GM19025 (cell line): Measurements from ENCODE around the gene PIGH.
"Not testable (repeated sequence)": the region's sequence is repeated elsewhere in the genome, so short reads cannot be mapped to it uniquely, and the experiment has no call there.

Experiments used
- ATAC-seq: cut with Tn5 transposase; IDR thresholded peaks from one replicate; pipeline ENCODE4 v1.9.1; 2021; ENCODE audit warnings: mild to moderate bottlenecking, low read depth, moderate library complexity; ENCODE audit not compliant: unreplicated experiment

Gene PIGH

DNA sequence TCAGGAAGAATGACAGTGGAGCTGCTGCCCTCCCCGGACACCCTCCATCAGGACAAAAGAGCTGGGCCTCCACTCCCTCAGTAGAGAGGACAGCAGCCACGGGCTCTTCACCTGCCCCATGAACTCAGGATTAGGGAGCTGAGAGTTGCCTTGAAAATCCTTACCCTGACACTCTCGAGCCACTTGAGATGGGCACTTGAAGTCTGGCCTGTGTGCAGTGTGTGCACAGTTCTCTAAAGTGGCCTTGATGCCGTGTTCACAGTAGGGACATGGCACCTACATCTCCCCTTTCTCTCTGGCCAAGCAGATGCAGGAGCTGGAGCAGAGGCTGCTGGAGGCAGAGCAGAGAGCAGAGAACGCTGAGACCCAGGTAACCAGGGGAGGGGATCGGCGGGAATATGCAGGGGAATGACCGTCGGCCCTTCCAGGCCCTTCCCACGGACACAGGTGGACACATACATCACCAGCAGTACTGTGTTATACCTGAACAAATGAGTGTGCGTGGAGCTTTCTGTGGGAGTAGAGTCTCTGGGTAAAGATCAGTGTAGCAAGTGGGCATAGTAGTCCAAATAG, 44.5 kb downstream of the PIGH start:
- ATAC-seq: no peak

- no peak for ATAC-seq
These were observed 45.7 kb downstream of the PIGH start for GRCh38 chr14:67554341-67554740.

- no peak for ATAC-seq
These were observed 46.5 kb downstream of the PIGH start for GRCh38 chr14:67553547-67553946.

DNA sequence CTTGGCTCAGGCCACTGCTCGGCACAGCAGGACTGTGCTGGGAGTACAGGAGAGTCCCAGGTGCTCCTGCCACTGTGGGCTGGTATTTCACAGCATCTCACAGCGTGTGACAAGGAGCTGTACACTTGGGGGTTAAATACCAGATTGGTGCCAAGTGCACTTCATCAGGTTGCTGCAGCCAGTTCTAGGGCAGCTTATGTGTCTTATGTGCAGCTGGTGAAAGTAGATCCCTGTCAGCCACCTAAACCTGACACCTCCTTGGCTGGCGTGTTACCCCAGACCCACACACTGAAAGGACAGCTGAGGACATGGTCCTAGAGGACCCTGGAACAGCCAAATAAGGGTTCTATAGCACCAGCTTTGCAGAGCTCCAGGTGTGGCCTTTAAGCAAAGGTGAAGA, 48.1 kb downstream of the PIGH start:
- ATAC-seq: no peak

GRCh38 chr14:67551123-67551522, 48.9 kb downstream of the PIGH start:
- no peak for ATAC-seq

- ATAC-seq: no peak
These were observed 50.3 kb downstream of the PIGH start for GRCh38 chr14:67549734-67550133.

GRCh38 chr14:67547224-67547780, 52.8 kb downstream of the PIGH start:
- ATAC-seq: no peak

DNA sequence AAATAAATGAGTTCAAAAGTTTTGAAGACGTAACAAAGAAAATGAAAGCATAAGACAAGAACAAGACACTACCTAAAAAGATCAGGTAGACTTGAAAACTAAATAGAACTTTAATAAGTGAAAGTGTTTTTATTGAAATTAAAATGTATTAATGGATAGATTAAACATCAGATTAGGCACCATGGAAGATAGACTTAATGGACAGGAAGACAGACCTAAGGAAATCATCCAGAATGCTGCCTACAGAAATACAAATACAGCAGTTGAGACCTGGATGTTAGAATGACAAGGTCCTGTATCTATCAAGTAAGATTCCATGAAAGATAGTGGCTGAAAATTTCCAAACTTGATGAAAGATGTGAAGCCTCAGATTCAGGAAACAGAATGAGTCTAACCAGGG, 55.5 kb downstream of the PIGH start:
- ATAC-seq: no peak

- ATAC-seq: not testable (repeated sequence)
These were observed 57.4 kb downstream of the PIGH start for GRCh38 chr14:67542620-67543019.

DNA sequence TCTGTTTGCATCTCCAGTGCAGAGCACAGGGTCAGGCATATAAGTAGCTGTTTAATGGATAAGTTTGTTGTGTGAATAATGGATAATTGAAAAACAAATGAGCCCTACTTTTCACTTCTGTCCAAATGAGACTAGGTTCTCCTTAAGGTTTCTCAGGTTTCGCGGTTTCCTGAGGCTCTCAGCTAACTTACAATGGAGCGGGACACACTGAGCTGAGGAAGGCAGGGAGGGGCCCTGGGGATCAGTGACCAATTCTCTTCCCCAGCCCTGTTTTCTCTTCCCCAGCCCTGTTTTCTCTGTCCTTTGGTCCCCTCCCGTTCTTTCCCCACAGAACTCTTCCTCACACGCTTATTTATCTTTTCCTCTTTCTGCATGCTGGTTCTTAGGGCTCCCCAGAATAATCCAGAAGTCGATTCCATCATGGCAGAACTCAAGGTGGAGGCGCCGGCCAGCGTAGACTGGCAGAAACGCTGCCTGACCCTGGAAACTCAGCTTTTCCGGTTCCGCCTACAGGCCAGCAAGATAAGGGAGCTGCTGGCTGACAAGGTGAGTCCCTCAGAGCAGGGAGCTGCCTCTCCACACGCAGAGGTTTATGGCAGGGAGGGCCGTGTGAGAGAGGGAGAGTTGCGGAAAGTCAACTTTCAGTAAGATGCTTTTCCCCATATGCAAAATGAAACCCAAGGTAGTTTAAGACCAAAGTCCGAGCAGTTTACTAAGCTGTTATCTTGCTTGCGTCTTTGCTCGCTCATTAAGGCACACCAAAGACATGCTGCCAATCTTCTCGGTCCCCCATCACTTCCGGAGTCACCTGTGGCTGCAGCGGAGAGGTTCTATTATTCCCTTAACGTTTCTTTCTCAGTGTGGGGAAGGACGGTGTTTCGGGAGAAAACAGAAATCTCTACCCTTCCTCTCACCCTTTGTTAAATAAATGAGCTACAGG, 58.4 kb downstream of the PIGH start:
- no peak for ATAC-seq
